ENCODE measurements around the gene GCA. TPM values are rescaled to one million over a fixed set of nuclear protein-coding genes. Genes with fewer than 3 reads are reported as not detected.

The GCA gene
- polyA plus RNA-seq, 1 donor, result 12.0 TPM

DNA sequence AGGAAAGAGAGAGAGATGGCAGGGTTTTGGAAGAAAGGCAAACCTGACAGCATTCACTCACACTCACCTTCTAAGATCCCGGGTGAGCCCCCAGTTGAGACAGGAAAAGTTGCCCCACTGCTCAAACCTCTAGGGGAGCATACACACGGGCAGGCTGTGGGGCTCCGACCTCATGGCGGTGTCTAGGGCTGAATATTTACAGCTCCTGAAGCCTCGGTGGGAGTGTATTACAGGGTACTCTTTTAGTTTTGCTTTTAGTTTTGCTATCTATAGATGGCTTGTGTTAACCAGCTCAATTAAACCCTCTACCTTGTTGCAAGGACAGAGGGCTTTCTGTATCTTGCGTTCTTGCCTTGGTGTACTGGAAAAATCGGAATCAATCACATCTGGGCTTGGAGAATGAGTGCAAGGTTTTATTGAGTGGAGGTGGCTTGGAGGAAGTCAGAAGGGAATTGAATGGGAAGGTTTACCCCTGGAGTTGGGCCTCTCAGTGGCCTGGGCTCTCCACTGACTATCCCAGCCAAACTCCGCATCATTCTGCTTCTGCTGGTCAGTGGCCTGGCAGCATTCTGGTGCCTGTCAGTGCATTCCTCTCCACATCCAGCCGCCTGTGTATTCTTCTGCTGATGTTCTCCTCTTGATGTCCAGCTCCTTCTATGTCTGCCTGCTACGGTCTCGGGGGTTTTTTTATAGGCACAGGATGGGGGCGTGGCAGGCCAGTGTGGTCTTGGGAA is 15.3 kb upstream of the GCA start:
- DNase-seq (ENCODE audit: low read depth), result no peak

DNA sequence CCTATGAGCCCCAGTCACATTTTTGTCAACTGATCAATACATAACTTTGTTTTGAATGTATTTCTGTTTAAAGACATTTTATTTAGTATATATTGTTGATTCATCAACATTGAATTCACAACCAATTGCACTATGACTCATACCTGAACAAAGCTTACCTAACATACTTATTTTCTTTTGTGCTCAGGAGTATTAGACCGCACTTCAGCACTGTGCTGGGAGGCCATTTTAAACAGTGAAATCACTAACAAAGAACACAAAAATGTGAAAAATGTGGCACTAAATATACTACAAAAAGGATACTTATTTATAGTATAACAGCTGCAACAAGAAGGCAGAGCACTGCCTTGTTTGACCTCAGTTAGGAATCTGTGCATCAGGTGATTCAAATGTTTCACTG is 13.1 kb upstream of the GCA start:
- no peak for DNase-seq (ENCODE audit: low read depth)

DNA sequence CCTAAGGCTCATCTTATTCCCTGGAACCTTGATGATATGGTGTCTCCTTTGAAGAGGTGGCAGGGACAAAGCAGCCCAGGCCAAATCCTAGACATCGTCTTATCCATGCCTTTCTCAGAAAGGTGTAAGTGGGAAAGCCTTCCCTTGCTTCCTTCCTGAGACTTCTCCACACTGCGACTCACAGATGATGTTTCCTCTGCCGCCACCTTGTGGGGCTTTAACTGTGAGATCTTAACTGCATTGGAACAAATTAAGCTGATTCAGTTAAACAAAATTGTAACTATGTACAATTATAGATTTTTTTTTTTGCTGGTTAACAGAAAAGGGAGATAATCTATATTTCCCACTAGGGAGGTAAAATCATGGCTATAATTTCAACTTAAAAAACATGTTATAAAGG is 10.0 kb upstream of the GCA start:
- DNase-seq (ENCODE audit: low read depth), result no peak

DNA sequence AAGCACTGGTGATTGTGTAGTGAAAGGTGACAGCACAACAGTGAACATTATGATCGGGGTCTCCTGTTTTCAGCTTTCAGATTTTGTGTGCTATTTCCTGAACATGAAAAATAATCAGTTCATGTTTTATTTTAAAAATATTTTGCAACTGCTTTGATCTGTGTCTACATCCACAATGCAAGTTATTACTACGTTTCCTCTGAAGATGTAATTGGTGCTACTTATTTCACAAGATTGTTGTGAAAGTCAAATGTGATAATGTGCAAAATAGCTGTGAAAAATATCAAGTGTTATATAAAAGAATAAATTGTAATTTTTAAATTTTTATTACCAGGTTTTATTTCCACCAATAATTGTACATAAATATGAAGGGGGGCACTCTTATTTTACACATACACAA is 6.1 kb upstream of the GCA start:
- DNase-seq (ENCODE audit: low read depth), result no peak

DNA sequence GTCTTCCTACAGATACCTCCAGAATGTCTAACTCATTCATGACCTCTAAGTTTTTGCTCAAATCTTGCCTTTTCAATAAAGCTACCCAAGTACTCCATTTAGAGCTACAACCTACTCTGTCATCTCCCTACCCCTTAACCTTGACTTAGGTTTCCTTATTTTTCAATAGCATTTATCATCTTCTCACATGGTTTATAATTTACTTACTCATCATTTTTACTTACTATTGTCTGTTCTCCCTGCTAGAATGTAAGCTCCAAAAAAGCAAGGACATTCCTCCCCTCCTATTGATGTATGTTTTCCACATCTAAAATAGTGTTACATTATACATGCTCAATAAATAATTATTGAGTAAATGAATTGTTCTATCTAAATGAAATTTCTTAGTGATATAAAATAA is 3.1 kb upstream of the GCA start:
- no peak for DNase-seq (ENCODE audit: low read depth)

DNA sequence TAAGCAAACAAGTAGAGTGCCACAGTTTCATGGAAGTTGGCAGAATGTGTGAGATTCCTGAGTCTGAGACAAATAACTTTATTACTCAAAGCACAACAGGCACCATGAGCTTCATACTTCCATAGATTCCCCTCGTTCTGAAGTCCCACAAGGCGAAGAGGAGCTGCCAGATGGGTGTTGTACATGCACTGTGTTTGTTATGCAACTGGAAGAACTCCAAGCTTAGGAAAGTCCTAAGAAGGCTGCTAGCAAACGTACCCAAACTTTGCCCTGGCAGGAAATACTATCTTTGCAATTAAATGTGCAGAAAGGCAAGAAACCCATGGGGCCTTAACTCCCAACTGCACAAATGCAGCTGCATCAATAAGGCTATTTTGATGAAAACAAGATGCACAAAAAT is 1.6 kb upstream of the GCA start:
- no peak for DNase-seq (ENCODE audit: low read depth)

DNA sequence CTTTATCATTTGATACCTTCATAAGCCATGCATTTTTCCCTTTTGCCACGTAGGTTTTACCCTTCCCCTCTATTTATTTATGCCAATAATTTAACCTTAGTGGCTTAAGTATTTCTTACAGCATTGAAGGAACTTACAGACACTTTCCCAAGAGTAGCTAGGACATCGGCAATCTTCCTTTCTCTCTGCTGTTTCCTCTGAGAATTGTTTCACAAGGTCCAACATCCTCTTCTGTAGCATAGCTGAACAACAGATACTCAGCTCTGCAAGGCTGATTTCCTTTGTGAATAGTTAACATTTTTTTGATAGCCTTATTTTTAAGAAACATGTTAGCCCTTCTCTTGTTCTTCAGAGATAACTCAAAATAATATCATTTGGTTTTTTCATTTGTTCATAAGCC is 1.1 kb upstream of the GCA start:
- no peak for DNase-seq (ENCODE audit: low read depth)

DNA sequence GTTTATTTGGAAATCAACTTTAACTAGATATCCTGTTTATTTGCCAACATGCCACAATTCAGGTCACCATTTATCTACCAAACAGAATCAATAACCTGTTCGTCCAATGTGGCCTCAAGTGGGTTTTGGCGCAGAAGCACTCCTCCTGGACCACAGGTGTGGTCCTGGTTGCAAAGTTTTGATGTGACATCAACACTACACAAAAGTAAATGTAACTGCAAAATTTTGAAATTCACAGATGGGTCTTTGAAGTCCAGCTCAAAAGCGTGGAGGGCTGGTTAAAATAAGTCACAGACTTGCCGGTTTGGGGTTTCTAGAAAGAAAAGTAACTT is 474 bp upstream of the GCA start:
- DNase-seq (ENCODE audit: low read depth), result no peak

DNA sequence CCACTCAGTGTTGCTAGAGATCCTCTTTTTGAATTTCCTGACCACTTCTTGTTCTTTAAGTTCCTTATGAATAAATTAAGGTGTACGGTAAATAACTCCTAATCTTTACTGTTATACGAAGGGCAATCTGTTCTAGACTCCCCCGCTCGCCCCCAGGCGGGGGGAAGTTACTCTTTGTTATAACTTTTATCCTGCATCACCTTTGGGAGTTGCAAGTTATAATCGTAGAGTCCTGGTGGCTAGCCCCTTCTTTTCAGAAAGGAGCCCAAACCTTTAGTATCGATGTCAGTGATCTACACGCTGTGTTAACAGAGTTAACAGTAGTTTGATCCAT is 652 bp downstream of the GCA start:
- DNase-seq (ENCODE audit: low read depth), result no peak

DNA sequence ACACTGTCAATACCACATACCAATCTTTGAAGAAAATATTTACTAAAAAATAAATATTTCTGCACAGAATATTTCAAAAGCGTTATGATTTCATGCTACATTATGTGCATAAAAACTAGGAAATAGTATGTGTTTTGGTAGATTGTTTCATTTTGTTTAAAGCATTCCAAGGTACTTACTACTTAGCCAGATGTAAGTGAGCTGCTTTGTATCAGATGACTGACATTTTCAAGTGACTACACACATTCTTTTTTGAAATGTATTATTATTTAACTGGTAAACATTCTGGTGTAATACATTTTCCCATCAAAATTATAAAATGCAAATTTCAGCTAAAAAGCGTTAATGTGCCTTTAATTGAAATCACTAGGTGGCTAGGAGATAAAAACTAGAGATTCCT is 21.5 kb downstream of the GCA start:
- no peak for DNase-seq (ENCODE audit: low read depth)

DNA sequence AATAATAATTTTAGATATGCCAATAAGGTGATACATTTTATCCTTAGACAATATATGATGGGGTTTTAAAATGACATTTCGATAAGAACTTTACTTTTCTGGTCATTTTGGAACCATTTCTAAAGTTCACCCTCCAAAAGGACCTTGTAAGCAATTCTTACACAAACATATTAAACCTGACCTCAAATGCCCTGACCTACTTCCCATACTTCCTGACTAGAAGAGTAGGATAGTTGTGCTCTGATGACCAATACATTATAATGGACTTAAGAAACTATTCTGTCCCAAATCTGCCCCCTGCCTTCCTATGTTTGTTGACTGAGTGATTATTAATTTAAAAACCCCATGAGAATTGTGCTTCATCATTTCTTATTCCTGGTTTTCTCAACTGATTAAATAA is 24.6 kb downstream of the GCA start:
- no peak for DNase-seq (ENCODE audit: low read depth)

DNA sequence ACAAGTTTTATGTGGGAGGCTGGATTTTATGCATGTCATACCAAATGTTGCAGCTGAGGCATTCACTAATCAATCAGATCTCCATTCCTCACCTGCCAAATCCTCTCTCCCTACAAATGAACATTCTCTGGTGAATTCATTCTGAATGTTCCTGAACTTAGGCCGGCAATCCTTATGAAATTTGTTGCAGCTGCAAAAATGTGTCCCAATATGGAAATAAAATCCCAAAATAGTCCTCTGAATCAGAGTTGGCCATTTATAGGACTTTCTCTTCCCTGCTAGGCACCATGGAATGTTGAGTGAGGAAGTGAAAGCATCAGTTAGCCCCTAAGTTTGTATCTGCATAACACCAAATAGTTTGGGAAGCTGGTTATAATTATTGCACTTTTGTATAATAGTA is 25.6 kb downstream of the GCA start:
- no peak for DNase-seq (ENCODE audit: low read depth)

DNA sequence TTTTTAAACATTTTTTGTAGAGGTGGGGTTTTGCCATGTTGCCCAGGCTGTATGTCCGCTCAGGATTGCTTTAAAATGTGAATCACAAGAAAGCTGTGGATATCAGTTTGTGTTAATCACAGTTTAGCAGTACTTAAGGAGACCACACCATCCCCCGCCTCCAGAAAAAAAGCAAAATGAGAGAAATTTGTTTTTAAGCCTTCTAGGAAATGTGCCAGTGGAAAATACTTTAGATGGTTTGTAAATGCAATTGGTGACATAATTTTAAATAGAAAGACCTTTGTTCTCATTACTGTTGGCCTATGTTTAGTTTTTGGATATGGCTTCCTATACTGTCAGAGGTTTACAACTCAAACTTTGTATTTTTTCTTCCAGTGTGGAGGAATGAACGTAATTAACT is 27.0 kb downstream of the GCA start:
- DNase-seq (ENCODE audit: low read depth), result no peak

DNA sequence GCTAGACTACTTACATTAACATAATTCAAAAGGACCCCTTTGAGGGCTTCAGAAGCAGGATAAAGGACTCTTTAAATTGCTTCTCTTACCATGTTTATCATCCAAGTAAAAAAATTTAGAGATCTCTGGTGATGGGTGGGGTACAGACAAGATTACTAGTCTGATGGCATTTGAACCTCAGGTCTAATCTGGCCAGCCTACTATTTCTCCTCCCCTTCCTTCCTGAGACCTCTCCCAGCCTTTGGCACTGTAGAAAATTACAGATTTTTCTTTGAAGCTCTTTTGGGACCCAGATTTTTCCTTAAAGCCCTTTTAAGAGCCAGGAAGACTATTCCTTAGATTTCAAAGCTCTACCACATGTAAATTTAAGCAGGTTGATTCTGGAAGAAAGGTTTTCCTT is 28.9 kb downstream of the GCA start:
- DNase-seq (ENCODE audit: low read depth), result no peak

DNA sequence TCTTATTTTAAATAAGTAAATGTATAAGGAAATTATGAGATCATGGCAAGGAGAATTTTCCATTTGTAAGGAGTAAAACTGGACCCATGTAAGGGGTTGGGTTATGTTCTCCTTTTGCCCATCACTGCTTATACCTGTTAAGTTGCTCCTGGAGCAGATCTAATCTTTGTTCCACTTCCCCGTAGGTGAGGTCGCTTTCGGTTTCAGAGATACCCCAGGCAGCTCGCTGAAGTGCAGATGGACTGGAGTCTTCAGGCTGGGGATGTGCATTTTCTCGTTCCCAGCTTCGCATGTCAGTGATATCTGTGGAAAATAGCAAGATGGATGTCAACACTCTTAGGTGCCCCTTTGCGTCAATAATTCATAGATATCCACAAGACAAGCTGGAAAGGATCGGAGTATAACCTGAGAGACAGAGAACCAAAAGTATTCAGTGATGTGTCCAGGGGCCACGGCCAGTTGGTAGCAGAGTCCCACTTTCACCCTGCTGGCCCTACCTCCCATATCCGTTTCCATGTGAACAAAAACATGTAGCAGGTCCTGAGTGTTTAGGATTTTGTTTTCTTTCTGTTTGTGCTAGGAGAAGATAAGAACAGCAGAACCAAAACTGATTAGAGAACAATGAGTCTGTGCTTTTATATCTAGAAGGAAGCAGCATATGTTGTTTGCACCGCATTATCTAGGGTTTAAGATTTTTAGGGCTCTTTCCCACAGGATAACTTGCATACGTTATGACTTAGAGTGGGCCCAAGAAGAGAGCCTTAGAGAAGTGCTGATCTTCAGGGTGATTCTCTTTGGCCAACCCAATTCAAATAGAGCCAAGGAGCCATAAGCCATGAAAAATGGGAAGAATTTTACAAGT is 36.0 kb downstream of the GCA start:
- no peak for DNase-seq (ENCODE audit: low read depth)

DNA sequence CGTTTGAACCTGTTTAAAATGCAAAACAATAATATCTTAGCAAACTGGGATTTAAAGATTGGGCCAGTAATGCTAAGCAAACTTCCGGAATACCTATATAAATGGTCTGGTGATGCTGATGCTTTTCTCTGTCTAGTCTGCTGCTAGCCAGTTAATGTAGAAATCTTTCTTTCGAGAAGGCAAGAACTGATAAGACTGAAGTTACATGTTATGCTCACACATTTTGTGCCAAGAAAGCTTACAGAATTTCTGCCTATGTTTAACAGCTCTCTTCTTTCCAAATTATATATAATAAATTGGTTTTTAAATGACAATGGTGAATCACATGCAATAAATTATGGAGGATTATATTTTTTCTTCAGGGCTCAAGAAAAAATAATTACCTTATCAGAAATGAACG is 37.9 kb downstream of the GCA start:
- DNase-seq (ENCODE audit: low read depth), result no peak

DNA sequence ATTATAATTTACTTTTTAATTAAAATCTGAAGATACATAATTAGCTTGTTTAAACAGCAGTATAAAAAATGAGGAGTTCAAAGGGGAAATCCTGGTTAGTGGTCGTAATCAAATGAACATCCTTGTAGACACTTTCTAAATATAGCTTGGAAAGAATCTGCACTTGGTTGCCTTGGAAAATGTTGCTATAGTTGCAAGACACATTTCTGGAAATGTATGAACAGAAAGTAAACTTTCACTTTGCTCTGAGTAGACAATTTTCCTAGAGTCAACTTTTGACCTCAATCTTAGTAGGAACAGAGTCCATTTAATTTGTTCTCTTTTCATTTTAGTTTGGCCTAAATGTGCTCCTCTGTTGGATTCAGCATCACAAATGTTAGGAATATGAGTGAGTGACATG is 38.3 kb downstream of the GCA start:
- peak; percentile 48 for DNase-seq (ENCODE audit: low read depth)

DNA sequence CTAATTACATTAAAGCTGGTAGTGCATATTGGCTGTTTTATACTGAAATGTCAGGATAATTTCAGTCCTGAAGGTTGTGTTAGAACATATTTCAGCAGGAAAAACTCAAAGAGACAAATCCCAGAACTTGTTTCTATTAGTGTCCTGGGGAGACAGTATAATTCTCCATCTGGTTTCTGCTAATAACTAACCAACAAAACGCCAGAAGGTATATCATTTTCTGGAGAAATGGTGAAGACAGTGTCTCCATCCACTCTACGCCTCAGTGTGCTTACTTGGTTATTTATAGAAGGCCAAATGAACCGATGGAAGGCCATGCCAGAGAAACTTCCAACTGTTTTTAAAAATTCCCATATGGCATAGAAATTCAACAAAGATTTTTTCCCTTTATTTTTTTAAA is 41.6 kb downstream of the GCA start:
- DNase-seq (ENCODE audit: low read depth), result no peak

DNA sequence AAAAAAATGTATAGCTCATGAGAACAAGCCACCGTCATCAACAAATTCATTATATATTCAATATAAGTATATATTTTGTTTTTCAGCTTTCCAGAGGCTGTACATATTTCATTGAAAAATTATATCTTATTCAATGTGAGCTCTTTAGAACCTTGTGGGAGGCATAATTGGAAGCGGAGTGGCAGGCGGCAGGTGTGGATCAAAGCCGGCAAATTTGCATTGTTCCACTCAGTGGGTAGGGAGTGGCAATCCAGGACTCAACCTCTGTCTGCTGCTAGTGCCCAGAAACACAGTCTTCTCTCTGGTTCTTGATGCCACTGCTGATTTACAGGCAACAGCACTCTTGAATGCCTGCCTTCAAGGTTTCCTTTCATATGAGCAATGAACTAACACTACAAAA is 46.9 kb downstream of the GCA start:
- no peak for DNase-seq (ENCODE audit: low read depth)

DNA sequence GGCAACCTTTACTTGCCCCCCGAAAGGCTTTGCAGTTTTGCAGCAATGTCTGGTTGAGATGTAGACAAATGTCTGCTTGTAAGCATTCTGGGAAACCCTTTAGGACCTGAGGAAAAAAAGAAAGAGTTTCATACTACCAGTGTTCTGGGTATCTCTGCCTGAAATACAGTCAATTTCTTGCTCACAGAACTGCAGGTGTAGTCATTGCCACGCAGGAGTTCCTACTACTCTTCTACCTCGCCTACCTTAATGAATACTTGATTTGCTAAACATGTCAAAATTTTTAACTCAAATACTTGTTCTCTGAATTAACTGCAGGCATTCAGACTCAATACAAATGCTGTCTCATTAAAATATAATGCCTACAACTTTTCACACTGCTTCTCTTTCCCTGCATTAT is 56.4 kb downstream of the GCA start:
- no peak for DNase-seq (ENCODE audit: low read depth)

DNA sequence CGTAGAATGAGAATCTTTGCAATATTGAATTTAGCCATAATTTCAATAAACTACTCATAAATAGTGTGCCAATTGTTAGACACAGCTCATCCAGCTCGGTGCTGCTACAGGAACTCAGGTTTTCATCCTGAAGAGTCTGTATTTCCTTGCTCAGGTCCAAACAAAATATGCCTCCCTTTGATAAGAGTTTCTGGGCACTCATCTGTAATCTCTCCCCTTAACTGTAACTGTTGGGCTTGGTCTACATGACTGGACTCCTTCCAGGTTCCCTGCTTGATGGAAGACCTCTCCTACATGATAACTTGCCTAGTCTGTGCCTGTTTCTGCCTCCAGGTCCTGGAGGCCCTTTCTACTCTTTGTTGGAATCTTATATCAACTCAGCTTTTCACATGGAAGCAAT is 57.9 kb downstream of the GCA start:
- DNase-seq (ENCODE audit: low read depth), result no peak

DNA sequence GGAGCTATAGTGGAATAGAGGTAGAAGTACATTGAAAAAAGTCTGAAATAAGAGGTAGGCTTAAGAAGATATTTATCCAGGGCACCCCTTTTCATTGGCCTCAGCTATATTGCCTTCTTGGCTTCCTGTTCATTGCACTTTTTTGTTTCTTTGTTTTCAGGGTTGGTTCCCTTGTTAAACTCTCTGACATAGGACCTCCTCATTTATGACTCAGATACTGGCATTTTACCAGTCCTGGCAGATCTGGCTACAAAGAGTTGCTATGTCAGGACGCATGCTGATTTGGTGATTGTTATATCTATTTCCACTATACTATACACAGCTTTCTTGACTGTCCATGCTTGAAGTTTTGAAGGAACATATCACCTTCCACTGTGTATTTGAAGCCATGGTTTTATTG is 60.0 kb downstream of the GCA start:
- no peak for DNase-seq (ENCODE audit: low read depth)

Measured in forelimb muscle (tissue), 1 donor.